Right forelimb (tissue), 1 donor: ENCODE measurements around the gene CREB5.
A peak's percentile ranks its signal among the peaks of the same experiment; 100 is the strongest.

ENCODE experiments used
- DNase-seq: peaks from one replicate; pipeline ENCODE4 v3.0.0-alpha.2; 2018

The CREB5 gene

DNA sequence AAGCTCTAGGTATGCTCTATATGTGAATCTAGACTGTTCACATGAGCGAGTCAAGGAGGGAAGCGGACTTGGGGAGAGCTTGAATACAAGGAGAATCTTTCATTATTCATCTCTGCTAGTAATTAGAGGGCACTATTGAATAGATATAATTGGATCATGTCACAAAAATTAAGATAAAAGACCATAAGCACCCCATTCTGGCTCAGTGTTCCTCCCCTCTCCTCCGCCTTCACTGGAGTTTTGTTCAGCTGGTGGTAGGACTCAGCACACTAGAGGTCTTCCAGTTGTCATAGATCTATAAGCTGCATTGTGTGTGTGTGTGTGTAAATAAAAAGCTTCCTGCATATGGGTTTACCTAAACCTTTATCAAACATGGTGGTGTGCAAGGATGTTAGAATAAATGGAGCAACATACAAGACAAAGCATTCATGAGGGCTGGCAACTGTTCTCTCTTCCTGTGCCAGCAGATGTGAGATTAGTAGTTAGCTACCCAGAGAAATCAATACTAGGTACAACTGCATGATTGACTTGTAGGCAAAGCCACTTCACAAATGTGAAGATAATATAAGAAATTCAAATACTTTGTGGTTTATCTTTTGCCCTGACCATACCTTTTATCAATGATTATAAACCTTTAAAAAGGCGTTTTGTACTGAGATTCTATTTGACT, 142.6 kb downstream of the CREB5 start:
- DNase-seq = no peak

DNA sequence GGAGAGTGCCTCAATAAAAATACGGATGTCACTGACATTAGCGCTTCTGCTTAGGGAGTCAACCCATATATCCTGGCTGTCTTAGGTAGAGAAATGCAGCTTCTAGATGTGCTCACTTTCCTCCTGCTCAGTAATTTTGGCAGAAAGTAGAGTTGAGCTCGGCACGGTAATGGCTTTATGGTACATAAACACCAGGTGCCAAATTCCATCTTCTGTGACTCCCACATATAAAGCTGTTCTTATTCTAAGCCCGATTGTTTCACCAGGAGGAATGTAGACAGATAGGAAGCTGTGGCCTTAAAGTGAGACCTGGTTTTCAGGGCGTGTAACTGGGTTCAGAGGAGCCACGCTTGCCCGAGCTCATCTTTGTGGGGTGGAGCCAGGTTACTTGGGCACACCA, 143.7 kb downstream of the CREB5 start:
- DNase-seq = no peak

DNA sequence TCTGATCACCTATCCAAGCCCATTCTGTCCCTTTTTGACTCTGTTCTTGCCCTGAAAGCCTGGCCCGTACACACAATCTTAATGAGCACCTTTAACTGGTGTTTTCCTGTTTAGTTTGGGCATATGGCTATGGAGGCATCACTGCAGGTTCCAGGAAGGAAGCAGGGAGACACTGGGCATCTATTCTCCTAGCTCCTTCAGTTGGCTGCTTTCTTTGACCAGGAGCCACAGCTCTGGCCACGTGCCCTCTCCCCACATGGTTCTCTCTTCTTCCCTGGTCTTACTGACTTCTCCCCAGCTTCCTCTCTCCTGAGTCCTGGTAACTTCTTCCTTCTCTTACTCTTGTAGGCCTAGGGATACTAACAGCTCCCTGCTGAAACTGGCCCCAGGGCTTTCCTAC, 144.4 kb downstream of the CREB5 start:
- no peak for DNase-seq

DNA sequence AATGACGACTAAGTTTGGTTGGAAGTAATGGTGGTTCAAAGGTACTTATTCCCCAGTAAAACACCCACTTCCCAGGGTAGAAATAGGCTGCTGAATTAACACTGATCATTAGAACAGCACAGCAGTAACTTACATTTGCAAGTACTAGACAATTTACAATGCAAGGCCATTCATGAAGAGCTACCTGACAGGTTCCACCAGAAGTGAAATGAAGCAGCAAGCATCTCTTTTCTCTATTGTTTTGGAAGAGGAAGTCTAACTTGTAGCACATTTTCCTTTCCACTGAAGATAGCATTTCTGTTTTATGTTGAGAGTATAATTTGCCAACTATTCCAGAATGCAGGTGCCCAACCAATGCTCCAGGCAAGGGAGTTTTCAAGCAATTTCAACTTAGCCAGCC, 145.9 kb downstream of the CREB5 start:
- no peak for DNase-seq

DNA sequence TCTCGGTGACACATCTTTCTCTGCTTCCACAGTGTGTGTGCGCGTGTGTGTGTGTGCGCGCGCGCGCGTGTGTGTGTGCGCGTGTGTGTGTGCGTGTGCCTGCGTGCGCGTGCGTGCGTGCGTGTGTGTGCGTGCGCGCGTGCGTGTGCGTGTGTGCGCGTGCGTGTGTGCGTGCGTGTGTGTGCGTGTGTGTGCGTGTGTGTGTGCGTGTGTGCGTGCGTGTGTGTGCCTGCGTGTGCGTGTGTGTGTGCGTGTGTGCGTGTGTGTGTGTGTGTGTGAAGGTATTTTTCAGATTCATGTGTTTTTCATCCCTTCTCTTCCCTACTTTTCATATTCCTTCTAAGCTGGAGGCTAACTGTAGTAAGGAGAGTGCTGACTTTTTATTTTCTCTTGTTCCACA, 148.4 kb downstream of the CREB5 start:
- no peak for DNase-seq

DNA sequence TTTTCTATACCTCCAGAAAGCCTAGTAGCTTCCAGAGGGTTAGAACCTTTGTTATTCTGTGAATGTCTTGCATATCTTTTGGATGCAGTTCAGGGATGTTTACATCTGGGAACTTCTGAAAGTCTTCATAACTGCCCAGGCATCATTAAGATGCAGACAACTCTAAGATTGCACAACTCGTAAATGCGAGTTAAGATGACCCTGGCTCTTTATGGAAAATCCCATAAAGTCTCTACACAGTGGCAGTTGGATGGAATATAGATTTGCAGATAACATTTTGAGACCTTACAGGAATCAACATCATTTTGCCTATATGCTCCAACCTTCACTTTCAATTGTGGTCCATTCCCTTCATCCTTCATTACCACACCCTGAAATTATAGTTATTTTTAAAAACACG, 151.7 kb downstream of the CREB5 start:
- DNase-seq = no peak

DNA sequence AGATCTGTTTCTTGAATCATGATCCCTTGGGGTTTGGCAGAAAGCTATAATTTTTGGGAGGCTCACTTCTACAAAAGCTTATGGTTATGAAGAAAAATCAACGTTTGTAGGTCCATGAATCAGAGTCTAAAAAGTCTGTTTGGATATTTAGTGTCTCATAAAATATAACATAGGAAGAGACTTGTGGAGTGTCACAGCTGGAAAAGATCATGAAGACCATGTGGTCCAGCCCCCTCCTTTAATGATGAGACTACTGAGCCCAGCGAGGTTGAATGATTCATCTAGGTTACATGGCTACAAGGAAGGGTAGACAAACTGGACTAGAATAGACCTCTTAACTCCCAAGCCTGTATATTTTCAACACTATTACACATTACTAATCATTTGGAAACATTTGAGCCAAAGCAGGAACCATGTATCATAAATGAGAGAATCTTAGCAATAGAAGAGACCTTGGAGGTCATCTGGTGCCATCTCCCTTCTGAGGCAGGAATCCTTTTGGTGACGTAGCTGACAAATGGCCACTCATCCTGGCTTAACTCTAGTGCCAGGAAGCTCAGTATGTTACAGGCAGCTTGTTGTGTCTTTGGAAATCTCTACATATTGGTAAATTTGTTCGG, 152.5 kb downstream of the CREB5 start:
- DNase-seq = no peak

DNA sequence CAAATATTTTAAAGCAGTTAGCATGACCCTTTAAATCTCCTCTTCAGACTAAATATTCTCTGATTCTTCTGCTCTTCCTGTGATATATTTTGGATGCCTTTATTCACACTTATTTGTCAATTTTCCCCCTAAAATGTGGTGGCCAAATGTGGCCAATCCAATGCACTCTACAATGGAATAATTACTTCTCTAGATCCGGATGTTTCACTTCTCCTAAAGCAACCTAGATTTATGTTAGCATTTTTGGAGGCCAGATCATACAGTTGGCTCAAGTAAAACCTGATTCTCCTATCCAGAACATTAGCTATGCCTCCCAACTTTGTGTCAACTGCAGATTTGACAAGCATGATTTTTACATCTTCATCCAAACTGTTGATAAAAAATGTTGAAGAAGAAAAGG, 153.7 kb downstream of the CREB5 start:
- DNase-seq = no peak

DNA sequence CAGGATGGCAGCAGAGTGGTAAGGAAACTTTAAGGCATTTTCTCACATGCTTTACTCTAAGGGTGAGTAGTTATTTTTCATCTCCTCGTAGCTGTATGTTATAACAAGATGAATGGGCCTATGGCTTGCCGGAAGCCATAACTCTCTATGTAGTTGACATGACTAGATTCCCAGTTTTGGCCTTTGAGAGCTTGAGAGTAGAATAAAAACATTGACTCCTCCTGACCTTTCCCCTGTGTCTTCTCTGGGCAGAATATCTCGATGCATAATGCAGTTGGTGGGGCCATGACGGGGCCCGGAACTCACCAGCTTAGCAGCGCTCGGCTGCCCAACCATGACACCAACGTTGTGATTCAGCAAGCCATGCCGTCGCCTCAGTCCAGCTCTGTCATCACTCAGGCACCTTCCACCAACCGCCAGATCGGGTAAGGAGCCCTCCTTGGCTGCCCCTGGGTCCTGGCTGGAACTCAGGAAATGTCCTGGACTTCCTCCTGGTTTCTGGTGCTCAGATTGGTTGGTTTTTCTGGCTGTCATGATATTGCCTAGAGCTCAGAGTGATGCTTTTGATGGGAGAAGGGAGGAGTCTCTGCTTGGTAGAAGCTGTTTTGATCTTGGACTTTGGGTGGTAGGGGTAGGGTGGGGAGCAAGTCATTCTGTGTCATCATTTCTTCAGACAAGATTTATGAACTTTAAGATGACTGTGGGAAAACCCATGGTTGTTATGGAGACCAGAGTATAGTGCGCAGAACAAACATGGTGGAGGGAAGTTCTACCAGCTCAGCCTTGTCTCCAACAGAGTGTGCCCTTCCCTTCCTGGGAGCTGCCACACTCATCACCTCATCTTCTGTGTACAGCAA, 158.0 kb downstream of the CREB5 start:
- DNase-seq = no peak

DNA sequence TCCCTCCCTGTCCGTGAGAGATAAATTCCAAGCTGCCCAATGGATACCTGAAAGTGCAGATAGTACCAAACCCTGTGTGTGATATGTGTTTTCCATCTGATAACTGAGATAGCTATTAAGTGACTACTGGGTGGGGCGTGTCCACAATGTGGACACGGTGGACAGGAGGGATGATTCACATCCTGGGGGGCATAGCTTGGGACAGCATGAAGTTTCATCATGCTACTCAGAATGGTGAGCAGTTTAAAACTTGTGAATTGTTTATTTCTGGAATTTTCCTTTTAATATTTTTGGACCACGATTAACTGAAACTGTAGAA, 158.6 kb downstream of the CREB5 start:
- DNase-seq = no peak

DNA sequence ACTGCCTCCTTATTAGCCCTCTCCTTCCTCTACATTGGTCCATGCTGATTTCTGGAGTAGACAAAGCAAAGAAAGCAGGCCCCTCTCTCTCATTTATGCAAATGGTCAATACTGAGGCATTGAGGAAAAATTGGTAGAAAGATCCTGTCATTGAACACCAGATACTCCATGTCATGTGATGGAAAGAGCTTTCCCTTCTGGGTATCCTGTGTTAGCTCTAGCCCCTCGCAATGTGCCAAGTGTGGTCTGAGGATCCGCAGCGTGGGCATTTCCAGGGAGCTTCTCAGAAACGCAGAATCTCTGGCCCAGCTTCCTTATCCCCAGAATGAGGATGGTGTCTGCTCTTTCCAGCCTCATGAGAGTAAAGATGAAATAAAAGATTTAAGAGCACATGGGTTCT, 159.1 kb downstream of the CREB5 start:
- no peak for DNase-seq

DNA sequence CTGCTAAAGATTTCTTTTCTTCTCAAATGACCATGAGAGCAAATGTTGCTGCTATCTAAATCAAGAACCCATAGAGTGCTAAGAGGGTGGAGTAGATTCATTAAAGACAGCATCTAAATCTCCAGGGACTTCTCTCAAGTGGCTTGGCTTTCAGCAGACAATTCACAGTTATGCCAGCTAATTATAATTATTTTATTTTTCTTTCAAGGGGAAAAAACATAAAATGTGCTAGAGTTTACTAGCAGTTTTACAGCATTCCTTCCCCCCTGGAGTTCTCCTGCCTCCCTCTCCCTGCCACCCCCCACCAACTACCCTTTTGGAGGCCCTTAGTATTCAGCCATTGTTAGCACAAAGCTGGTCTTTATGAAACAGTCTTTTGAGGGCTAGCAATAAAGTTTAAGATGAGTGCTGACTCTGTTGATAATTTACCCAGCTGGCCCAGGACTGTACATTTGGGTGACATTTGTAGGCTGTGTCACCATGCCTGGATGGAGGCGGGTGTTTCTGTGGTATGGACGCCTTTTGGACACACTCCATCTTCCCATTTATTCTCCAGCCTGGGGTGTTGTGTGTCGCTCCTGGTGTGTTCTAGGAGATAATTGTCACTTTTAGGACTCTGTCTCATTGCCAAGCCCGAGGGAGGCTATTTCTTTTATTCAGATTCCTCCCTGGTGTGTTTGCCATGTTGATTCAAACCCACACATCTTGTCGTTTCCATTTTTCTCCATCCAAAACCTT, 160.2 kb downstream of the CREB5 start:
- peak; percentile 41 for DNase-seq

DNA sequence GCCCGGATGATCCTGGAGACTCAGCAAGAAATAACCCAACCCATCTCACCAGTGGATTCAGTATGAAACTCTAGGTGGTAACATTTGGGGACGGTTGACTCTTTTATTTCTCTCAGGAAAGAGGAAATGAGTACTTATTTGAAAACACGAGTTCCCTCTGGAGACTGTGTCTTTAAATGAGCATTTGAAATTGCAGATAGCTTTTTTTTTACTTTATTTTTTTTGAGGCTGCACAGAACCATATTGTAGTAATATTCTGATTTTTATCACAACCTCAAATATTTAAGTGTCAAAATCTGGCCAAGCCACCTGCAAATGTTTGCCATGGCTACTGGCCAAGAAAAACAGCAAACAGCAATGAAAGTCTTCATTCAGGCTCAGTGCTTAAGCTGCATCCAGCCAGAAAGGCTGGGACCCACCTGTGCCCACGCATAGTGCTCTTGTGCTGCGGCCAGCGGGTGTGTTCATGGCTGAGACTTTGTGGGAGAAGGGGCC, 160.8 kb downstream of the CREB5 start:
- DNase-seq = peak; percentile 66

DNA sequence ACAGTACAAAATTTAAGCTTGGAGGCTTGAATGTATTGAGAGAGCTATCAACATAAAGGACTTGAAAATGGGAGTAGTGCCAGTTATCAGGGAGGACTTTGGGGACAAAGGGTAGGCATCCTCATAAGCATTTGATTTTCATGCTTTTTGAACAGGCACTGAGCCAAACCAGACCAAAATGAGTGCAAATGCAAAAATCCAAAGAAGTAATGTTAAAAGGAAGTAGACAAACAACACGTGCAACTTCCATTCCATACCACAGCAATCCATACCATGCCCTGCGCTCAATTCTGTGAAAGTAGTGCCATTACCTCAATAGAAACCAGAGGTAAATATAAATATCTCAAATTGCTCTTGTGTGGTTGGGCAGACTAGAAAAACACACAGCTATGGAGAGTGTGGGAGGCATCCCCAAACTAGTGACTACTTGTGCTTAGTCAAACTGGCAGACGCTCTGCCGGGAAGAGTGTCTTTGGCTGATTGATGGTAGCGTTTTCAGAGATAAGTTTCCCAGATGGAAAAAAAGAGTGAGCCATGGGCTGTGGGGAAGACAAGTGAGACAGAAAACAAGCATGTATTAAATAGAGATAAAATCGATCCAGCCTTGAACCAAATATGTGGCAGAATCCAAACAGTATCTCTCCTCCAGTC, 161.5 kb downstream of the CREB5 start:
- peak; percentile 26 for DNase-seq

DNA sequence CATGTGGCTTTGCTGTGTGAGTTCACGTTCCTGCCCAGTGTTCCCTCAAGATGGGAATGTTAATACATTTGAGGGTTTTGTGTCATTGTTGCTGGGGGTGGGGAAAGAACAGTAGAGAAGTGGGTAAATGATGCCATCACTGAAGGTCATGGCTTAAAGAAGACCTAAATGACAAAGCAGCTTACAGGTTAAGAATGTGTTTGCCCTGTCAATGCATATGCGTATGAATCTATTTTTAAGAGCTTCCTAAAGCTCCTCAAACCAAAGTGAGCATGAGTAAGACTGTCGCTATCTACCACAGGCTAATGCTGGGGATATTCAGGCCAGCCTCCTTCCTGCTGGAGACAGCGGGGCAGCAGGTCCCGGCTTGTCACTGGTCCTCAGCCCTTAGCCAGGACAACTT, 162.9 kb downstream of the CREB5 start:
- no peak for DNase-seq

DNA sequence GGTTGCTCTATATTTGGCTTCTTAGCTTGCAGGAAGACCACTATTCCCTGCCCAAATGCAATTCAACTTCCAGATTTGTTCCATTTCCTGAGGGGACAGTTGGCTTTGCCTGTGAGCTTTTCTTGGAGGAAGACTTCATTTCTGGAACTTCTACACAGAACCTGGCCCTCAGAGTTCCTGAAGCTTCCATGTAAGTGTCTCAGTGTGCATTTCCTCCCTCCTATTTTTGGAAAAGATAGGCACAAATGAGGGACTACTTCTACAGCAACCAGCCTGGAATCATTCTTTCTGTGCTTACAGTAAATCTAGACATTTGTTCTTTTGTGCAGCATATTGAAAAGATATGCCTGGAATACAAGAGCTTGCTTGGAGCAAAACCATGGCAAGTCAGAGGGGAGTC, 164.3 kb downstream of the CREB5 start:
- no peak for DNase-seq

DNA sequence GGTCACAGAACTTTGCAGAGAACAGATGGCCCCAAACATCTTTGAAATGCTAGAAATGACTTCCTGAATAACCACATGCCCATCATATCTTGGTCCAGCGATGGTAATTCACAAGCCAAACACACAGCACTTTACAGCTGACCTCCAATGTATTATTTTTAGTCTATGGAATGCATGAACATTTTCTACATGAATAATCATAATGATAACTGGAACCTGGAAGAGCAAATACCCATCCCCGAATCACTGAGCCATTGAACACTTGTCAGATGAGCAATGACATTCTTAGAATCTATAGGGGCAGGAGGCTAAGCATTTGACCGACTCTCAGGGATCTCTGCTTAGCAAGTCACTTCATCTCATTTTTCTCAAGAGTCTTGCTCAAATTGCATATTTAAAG, 167.3 kb downstream of the CREB5 start:
- DNase-seq = no peak

DNA sequence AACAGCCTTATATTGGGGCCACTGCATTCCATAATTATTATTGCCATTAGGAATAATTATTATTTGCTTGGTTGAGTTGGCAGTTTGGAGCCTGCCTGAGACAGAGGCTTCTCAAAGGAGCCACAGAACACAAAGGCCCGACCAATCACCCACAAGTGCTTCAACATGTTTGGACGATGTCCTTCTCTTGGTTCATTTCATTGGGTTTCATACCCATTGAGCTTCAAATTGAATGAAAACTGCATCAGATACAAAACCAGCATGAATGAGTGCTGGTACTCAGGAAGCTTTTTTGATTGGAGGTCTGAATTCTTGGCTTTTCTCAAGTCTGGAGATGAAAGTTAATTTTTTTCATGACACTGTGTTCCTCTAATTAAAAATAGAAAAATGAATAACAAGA, 168.3 kb downstream of the CREB5 start:
- DNase-seq = no peak

DNA sequence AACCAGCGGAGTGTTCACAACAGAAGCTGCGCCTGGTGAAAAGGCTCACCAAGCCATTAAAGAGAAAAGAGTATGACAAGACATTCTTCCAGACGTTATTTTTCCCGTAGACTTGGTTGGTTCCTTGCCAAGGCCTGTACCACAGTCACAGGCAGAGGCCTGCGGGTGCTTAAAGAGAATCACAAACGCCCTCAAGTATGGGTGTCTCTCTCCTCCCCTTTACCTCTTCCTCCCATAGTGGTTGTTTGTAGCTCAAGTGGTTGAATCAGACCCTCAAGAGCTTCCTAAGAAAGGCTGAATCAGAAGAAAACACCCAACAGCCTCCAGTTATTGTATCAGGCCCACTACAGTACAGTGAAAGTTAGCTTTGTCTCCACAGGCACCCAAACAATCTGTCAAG, 169.0 kb downstream of the CREB5 start:
- DNase-seq = no peak

DNA sequence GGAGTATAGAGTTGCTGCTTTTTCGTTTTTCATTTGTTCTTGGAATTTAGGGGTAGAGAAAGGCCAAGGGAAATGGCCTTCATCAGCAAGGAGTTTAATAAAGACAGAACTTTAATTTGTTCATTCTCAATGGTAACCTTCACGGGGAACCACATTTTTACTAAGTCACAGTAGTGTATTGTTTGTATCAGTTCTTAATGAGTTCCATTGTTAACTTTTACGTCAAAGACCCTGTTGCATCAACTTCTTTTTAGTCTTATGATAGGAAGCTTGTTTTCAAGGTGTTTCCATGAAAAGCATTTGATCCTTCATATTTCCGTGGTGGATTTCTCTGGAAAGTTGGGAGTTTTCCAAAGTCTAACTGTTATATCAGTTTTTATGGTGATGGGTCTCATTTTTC, 169.9 kb downstream of the CREB5 start:
- no peak for DNase-seq

DNA sequence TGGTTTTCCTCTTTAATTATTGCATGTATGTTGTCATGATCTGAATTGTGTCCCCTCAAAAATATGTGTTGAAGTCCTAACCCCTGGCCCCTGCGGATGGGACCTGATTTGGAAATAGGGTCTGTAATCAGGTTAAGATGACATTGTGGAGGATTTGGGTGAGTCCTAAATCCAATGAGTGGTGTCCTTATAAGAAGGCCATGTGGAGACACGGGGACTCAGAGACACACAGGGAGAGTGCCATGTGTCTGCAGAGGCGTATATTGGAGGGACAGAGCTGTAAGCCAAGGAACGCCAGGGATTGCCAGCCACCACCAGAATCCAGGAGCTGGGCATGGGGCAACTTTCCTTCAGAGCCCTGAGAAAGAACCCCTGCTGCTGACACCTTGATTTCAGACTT, 171.9 kb downstream of the CREB5 start:
- no peak for DNase-seq

DNA sequence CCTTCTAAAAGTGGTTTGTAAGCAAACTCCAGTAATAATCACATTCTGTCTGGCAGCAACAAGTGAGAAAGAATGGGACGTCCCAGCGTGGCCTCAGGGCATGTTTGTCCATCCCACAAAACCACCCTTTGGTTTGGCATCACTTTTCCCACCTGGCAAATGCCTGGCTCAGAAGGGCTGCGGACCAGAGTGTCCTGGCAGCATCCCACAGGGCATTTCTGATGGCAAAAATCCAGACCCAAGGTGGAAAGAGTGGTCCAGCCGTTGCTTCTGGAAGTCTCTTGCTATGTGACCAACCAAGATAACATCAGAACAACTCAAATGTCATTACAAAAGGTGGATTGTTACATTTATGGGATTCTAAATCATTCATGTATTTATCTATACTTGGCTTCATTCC, 174.4 kb downstream of the CREB5 start:
- DNase-seq = peak; percentile 45

DNA sequence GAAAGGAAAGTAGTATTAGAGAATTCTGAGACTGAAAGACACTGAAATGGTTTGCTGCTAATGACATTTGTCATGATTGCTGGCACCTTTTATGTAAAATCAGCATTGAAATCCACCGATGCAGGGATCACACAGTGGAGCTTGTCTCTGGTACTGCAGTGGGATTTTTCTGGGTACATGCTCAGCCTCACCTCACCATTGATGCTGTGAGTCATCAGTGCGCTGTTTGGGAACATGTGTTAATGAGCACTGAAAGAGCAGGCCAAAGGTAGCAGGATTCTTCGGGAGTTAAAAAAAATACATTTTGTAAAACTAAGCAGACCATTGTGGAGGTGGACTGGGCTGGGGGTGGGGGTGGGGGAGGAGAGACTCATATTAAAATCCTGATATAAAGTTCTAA, 174.9 kb downstream of the CREB5 start:
- DNase-seq = peak; percentile 26
